Stimulated activated CD4-positive, alpha-beta T cell treated with anti-CD3 and anti-CD28 coated beads, Interleukin-1b, Interleukin-23, amount 100 ng/mL, for 4 hours (primary cell): ENCODE measurements around the gene TRAF5.

Source experiments
- DNase-seq, 2 donors: peaks; one replicate each; pipeline ENCODE4 v3.0.0-alpha.2; 2020; ENCODE audit warnings: low read depth in 2 of 2

The TRAF5 gene

DNA sequence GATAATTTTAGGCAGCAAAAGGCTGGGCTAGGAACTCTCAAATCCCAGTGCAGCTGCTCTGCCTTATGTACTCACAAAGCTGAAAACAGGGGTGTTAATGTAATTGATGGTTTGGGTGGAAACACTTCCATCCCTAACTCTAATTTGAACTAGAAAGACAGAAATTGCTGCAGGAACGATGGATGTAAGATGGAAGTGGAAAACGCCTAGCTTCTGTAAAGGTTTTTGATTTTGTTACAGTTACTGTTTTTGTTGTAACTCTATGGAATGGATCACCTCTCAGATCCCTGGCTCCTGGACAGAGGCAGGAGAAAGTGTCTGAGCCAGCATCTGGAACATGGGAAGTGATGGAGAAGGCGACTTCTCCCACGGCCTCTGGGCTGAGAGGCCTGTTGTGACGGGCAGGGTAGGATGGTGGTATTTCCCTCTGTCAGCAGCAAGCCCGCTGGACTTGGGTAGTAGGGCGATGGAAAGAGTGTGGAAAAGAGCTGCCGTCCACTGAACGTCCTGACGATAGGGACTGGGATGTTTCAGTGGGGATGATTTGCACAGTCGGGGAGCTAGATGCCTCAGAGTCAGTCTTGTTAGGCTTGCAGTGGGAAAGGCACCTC is 1.6 kb downstream of the TRAF5 start:
- DNase-seq, result no peak

GRCh38 chr1:211328866-211329475 is 2.3 kb downstream of the TRAF5 start:
- no peak for DNase-seq

DNA sequence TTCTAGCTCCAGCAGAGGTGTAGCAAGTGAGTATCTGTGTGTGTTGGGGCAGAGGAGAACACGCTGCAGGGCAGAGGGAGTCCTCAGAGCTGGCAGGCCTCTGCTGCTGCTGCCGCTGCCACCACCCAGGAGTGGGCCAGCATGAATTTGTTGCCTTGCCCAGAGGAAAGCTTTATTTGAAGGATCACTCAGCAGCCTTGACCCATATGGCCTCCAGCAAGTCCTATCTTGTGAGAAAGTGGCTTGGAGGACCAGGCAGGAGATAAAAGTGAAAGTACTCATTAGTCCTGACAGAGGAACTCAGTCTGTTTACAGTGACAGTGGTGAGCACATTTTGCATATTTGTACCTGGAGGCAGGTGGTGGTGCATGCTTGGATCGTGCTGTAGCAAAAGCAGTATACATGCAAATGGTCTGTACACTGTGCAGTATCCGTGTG is 3.1 kb downstream of the TRAF5 start:
- DNase-seq, result no peak

GRCh38 chr1:211330282-211330936 is 3.8 kb downstream of the TRAF5 start:
- no peak for DNase-seq

GRCh38 chr1:211331011-211331709 is 4.5 kb downstream of the TRAF5 start:
- DNase-seq, result no peak

GRCh38 chr1:211332036-211332616 is 5.5 kb downstream of the TRAF5 start:
- DNase-seq, result no peak

DNA sequence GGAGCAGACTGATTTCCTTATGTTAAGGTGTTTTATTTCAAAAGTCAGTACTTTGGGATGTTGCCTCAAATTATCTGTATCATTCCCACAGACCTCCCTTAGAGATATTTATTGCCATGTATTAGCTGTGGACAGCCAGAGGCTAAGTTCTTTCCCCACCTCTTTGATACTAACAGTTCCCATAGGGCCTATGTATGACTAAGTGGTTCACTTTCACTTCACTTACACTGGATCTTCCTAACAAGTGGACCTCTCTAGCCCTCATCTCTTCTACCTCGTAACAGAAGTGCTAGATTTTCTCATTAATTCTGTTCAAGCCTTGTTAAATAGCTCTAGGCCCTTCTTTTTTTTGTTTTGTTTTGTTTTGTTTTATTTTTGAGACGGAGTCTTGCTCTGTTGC is 6.2 kb downstream of the TRAF5 start:
- no peak for DNase-seq

- DNase-seq, result no peak
These were observed 7.3 kb downstream of the TRAF5 start for GRCh38 chr1:211333906-211334305.

GRCh38 chr1:211334986-211335385 is 8.4 kb downstream of the TRAF5 start:
- no peak for DNase-seq

DNA sequence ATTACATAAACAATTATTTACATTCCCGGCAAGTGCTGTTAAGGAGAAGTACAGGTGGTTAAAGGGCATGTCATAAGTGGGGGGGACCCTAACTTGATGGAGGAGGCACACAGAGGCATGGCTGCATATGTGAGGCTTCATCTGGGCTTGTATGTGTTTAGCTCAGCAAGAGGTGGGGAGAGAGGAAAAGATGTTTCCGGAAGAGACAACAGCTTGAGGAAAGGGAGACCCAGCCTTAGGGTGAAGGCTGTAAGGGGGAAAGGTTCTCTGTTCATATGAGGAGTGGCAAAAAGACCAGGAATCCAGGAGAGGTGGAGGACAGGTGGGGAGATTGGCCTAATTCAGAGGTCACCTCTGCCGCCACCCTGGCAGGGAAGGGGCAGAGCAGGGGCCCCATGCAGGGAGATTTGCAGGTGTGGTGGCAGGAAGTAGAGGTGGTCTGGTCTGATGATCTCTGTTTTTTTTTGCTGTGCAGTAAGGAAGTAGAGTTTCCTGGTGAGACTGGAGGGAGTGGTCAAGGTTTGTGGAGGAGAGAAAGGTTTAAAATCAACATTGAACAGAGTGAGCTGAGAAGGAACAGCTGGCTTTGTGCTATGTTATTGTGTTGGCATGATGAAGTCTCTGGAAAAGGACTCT is 9.0 kb downstream of the TRAF5 start:
- DNase-seq, result no peak

DNA sequence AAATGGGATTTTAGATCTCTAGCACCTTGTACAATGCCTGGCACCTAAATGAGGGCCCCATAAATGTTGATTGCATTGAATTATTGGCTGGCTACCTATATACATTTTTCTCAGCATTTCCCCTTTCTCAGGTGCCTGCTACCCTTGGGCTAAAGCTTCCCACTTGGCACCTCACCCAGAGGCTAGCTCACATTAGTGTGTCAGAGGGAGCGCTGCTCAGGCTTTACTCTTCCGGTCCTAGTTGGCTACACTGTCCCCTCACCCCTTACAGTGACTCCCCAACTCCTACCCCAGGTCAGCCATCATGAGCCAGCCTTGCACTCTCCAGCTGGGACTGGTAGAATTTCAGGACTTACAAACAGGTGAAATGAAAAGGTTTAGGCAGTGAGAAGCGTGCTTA is 9.5 kb downstream of the TRAF5 start:
- DNase-seq, result no peak

- DNase-seq, result no peak
These were observed 10.1 kb downstream of the TRAF5 start for GRCh38 chr1:211336775-211337174.

DNA sequence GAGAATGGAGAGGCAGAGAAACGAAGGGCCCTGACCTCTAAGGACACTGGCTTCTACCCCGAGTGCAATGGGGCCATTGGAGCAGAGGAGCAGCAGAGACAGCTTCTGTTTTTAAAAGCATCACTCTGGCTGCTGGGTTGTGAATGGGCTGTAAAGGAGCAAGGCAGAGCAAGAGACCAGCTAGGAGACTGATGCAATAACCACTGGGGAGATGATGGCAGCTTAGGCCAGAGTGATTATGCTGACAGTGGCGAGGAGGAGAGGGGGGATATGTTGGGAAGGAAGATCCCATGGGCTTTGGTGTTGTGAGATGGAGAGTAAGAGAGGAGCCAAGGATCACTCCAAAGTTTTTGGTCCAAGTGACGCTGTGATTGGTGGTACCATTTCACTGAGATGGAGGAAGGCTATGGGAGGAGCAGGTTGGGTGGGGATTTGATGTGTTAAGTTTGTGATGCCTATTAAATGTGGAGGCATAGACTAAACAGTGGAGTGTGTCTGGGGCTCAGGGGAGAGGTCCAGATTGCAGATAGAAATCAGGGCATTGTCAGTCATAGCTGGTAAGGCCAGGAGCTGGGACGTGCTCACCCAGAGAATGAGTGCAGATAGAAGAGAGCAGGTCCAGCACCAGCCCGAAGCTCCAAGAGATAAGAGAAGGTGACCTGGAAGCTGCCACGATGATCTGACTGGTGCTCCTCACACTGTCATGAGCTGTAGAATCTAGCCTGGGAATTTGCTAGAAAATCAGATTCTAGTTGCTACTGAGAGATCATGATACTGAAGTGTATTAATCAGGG is 11.0 kb downstream of the TRAF5 start:
- no peak for DNase-seq

DNA sequence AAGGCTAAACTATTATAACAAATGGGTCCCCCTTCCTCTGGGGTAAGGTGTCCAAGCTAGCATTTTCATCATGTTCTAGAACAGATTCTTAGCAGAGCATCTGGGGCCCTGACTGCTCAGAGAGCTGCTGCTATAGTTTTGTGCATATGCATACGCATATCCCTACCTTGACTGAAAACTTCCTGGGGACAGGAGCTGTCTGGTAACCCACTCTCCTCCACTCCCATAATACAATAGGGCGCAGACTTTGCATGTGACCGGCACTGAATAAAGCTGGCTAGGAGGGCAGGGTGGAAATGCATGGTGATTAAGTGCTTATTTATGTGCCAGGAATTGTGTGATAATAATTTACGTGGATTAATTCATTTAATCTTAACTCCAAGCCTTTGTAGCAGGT is 11.6 kb downstream of the TRAF5 start:
- no peak for DNase-seq

DNA sequence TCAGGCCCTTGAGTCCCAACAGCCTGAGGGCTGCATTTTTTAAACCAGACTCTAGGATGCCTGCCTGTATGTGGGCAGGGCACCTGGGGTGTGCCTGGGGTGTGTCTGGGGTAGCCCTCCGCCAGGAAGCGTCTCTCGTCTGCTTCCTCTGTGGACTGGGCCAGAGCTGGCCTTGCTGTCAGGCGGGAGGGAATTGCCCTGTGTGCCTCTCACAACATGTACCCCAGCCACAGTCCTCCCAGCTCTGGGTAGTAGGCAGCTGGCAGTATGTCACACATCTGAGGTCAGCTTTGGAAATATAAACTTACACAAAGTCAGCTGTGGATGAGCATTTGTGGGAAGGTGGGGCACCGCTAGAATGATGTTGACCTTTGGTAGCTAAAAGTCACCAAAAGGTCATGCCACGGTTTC is 13.0 kb downstream of the TRAF5 start:
- no peak for DNase-seq

- DNase-seq, result no peak
These were observed 14.2 kb downstream of the TRAF5 start for GRCh38 chr1:211340622-211341507.

DNA sequence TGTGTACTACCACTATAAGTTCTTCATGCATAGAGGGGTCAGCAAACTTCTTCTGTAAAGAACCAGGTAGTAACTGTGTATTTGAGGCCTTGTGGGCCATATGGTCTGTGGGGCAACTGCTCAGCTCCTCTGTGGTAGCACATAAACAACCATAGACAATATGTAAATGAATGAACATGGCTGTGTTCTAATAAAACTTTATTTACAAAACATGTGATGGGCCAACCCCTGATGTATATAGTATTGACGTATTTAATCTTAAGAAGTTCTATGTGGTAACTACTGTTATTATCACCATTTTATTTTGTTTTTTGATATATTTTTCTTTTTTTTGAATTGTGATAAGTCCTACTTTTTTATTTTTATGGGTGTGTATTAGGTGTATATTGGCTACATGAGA is 15.4 kb downstream of the TRAF5 start:
- no peak for DNase-seq

- no peak for DNase-seq
These were observed 17.0 kb downstream of the TRAF5 start for GRCh38 chr1:211343607-211344006.

GRCh38 chr1:211344152-211344618 is 17.6 kb downstream of the TRAF5 start:
- no peak for DNase-seq

DNA sequence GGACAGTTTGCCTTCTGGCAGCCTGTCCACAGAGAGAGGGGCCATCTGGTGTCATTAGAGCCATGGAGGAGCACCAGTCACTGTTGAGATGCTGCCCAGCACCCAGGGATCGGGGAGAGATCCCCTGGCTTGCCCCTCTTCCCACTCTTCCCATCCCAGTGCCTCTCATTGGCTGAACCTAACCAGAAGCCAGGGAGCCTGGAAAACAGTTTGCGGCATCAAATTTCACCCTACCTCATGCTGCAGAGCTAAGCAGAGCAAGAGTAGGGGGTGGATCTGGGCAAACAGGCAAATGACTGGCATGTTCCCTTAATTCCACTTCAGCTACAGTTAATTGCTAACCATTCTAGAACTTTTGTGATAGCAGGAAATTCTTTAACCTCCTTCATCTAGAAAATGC is 19.1 kb downstream of the TRAF5 start:
- DNase-seq, result no peak
